HCT116 (cell line): ENCODE data around the gene FOXC2.

Source experiments
- ATF3 ChIP-seq: IDR thresholded peaks from 2 replicates; pipeline ENCODE4 v1.6.1; 2012
- CBX3 ChIP-seq: IDR thresholded peaks from 2 replicates; pipeline ENCODE4 v1.6.1; 2012; ENCODE audit warnings: low read depth
- CTCF ChIP-seq, 3 experiments: fragments of 200-600 bp in 1 of 3; sonication (generic) in 1 of 3; IDR thresholded peaks in 2 of 3; conservative IDR thresholded peaks in 1 of 3; 2 replicates each; pipeline ENCODE4 v1.5.1; 2012 to 2017; ENCODE audit warnings: low read depth in 2 of 3, low read length in 2 of 3, antibody characterized with exemption in 1 of 3, borderline replicate concordance in 1 of 3, control low read depth in 1 of 3, mild to moderate bottlenecking in 1 of 3, mixed read lengths in 1 of 3, mixed run types in 1 of 3, moderate library complexity in 1 of 3; ENCODE audit not compliant: insufficient read depth in 1 of 3
- EGR1 ChIP-seq: IDR thresholded peaks from 2 replicates; pipeline ENCODE4 v1.6.1; 2012; ENCODE audit warnings: low read depth
- ELF1 ChIP-seq: IDR thresholded peaks from 2 replicates; pipeline ENCODE4 v1.6.1; 2012; ENCODE audit warnings: low read depth, borderline replicate concordance
- EZH2 ChIP-seq: fragments of 200-600 bp; sonication (generic); IDR thresholded peaks from 2 replicates; pipeline ENCODE4 v1.6.1; 2017; ENCODE audit warnings: antibody characterized with exemption, mixed run types
- MAX ChIP-seq: IDR thresholded peaks from 2 replicates; pipeline ENCODE4 v1.6.1; 2012
- POLR2A ChIP-seq: IDR thresholded peaks from 2 replicates; pipeline ENCODE4 v1.7.0; 2011; ENCODE audit warnings: borderline replicate concordance; ENCODE audit not compliant: insufficient read depth, insufficient read length; ENCODE audit errors: extremely low read depth
- POLR2AphosphoS5 ChIP-seq: IDR thresholded peaks from 2 replicates; pipeline ENCODE4 v1.6.1; 2011; ENCODE audit warnings: mild to moderate bottlenecking, low read depth, low read length, moderate library complexity
- RAD21 ChIP-seq: IDR thresholded peaks from 2 replicates; pipeline ENCODE4 v1.6.1; 2012; ENCODE audit warnings: low read depth, mild to moderate bottlenecking
- REST ChIP-seq: IDR thresholded peaks from 2 replicates; pipeline ENCODE4 v1.6.1; 2012; ENCODE audit warnings: low read depth
- SP1 ChIP-seq: IDR thresholded peaks from 2 replicates; pipeline ENCODE4 v1.6.1; 2012; ENCODE audit warnings: low read depth
- YY1 ChIP-seq: IDR thresholded peaks from 2 replicates; pipeline ENCODE4 v1.6.1; 2011; ENCODE audit warnings: low read length, low read depth, moderate library complexity, mild to moderate bottlenecking; ENCODE audit not compliant: insufficient replicate concordance; ENCODE audit errors: extremely low read depth
- ZNF274 ChIP-seq: fragments of 200-500 bp; sonication (Bioruptor generic); IDR thresholded peaks from 2 replicates; pipeline ENCODE4 v1.6.1; 2014; ENCODE audit warnings: mild to moderate bottlenecking, low read depth, low read length, inconsistent platforms

GRCh38 chr16:86576591-86577313 is 10.1 kb downstream of the FOXC2 start:
- TF ChIP-seq RAD21 = no peak
- TF ChIP-seq POLR2A = no peak
- no peak for TF ChIP-seq REST
- TF ChIP-seq EGR1 = peak; percentile 35; the same call in 1 of the 2 replicates
- no peak for TF ChIP-seq EZH2
- TF ChIP-seq ZNF274 = no peak
- no peak for TF ChIP-seq CTCF (IDR thresholded peaks at IDR 0.05 in 2 of 3, conservative IDR thresholded peaks at IDR 0.05 in 1 of 3; ENCODE audit: borderline replicate concordance in 1 of 3, insufficient read depth in 1 of 3, low read depth in 2 of 3, low read length in 2 of 3)
- TF ChIP-seq ELF1 = no peak
- TF ChIP-seq CBX3 = no peak
- no peak for TF ChIP-seq ATF3
- TF ChIP-seq MAX = no peak
- no peak for TF ChIP-seq POLR2AphosphoS5
- no peak for TF ChIP-seq YY1
- TF ChIP-seq SP1 = no peak
